Measurements from ENCODE around the gene PLEKHG5. TPM values are rescaled to one million over a fixed set of nuclear protein-coding genes. Genes with fewer than 3 reads are reported as not detected.

PLEKHG5 gene
- total RNA-seq, 1 experiment from 2014 or later: 0.86 TPM

DNA sequence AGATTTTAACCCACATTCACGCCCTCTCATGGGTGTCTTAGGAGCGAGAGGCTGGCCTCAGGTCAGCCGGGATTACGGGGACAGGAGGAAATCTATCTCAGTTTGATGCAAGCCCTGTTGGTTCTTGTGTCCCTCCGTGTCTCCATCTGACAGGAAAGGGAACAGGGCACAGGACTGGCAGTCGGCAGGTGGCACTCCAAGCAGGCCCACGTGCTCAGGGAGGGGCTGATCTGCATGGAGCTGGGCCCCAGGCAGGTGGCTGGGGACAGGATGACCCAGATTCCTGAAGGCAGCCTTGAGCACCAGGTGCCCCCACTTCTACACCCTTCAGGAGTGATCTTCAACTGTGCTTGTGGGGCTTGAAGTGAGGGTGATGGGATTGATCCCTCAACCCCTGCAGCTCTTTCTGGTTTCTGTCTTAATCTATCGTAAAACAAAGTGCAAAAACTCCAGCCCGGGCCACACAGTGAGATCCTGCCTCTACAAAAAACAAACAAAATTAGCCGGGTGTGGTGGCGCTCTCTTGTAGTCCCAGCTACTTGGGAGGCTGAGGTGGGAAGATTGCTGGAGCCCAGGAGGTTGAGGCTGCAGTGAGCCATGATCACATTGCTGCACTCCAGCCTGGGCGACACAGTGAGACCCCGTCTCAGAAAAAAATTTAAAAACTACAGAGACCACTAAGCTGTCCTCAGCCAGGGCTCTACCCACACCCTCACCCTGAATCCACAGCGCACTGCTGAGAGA, 8.3 kb downstream of the PLEKHG5 start:
- POLR2A ChIA-PET (ENCODE audit: low non-redundant PET): no interaction called here

DNA sequence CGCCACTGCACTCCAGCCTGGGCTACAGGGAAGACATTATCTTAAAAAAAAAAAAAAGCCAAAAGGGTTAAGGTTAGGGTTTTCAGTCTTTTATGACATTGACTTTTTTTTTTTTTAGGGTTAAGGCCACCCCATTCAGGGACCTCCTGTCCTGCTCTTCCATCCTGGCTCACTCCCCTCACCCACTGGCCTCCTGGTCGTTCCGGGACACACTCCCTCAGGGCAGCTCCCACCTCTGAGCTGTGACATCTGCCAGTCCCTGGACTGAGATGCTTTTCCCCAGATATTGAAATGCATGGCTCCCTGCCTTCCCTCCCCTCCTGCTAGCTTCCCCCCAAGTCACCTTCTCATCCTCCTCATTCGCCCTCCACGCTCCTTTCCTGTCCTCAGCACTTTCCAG, 9.6 kb downstream of the PLEKHG5 start:
- CTCF ChIA-PET: interaction anchor here (0.7 to 0.9 kb wide), 3 partner anchors 236 to 1062 kb away, joined by 3 to 6 read pairs (median 6); no protein-coding TSS in a partner anchor
- BruUV-seq (replicated peaks): no TSS peak
- TF ChIP-seq, protein P1, sequence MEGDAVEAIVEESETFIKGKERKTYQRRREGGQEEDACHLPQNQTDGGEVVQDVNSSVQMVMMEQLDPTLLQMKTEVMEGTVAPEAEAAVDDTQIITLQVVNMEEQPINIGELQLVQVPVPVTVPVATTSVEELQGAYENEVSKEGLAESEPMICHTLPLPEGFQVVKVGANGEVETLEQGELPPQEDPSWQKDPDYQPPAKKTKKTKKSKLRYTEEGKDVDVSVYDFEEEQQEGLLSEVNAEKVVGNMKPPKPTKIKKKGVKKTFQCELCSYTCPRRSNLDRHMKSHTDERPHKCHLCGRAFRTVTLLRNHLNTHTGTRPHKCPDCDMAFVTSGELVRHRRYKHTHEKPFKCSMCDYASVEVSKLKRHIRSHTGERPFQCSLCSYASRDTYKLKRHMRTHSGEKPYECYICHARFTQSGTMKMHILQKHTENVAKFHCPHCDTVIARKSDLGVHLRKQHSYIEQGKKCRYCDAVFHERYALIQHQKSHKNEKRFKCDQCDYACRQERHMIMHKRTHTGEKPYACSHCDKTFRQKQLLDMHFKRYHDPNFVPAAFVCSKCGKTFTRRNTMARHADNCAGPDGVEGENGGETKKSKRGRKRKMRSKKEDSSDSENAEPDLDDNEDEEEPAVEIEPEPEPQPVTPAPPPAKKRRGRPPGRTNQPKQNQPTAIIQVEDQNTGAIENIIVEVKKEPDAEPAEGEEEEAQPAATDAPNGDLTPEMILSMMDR (conservative IDR thresholded peaks at IDR 0.05; ENCODE audit: low read depth, low read length): no peak
- TF ChIP-seq EZH2 (IDR thresholded peaks at IDR 0.05; ENCODE audit: borderline replicate concordance, low read depth, low read length, poor library complexity, severe bottlenecking): no peak
- peaks cover 6% of the 10 kb centered on the region for H3K4me1 ChIP-seq (ENCODE audit: insufficient read depth, low read length, poor library complexity, severe bottlenecking)
- H3K9me3 ChIP-seq (ENCODE audit: low read depth, low read length, poor library complexity, severe bottlenecking): no peaks in the 10 kb centered on the region
- H3K27ac ChIP-seq (ENCODE audit: low read depth, low read length, poor library complexity, severe bottlenecking): no peak overlapping the region
- H3K27me3 ChIP-seq (replicated peaks; ENCODE audit: insufficient read depth, low read depth, low read length, poor library complexity): peaks cover 33% of the 10 kb centered on the region
- DNase-seq (ENCODE audit: low spot score): no peak
- intact Hi-C loops (cut with micrococcal nuclease; ENCODE audit: unreplicated experiment): no loop called here
- H3K4me3 ChIP-seq (ENCODE audit: low read depth, low read length, poor library complexity, severe bottlenecking): no peak overlapping the region
- no peaks in the 10 kb centered on the region for H3K36me3 ChIP-seq (ENCODE audit: insufficient read depth, low read length, poor library complexity, severe bottlenecking)
- POLR2A ChIA-PET (ENCODE audit: low non-redundant PET): no interaction called here

More for the DNA sequence above, 8.3 kb downstream of the PLEKHG5 start:
- no peak for TF ChIP-seq EZH2 (IDR thresholded peaks at IDR 0.05; ENCODE audit: borderline replicate concordance, low read depth, low read length, poor library complexity, severe bottlenecking)
- TF ChIP-seq, protein P1 (conservative IDR thresholded peaks at IDR 0.05; ENCODE audit: low read depth, low read length): no peak
- DNase-seq (ENCODE audit: low spot score): no peak
- Histone ChIP-seq H3K36me3 (ENCODE audit: insufficient read depth, low read length, poor library complexity, severe bottlenecking) (no peaks in the 10 kb centered on the region), H3K9me3 (ENCODE audit: low read depth, low read length, poor library complexity, severe bottlenecking) (no peaks in the 10 kb centered on the region), H3K27me3 (replicated peaks; ENCODE audit: insufficient read depth, low read depth, low read length, poor library complexity) (peaks cover 33% of the 10 kb centered on the region), H3K4me1 (ENCODE audit: insufficient read depth, low read length, poor library complexity, severe bottlenecking) (peaks cover 6% of the 10 kb centered on the region), H3K4me3 (ENCODE audit: low read depth, low read length, poor library complexity, severe bottlenecking) (no peak overlapping the region), H3K27ac (ENCODE audit: low read depth, low read length, poor library complexity, severe bottlenecking) (no peak overlapping the region)
- intact Hi-C loops (cut with micrococcal nuclease; ENCODE audit: unreplicated experiment): no loop called here
- BruUV-seq (replicated peaks): no TSS peak
- CTCF ChIA-PET: interaction anchor here (0.5 to 0.9 kb wide), 2 partner anchors 53 to 163 kb away, joined by 3 read pairs; no protein-coding TSS in a partner anchor

DNA sequence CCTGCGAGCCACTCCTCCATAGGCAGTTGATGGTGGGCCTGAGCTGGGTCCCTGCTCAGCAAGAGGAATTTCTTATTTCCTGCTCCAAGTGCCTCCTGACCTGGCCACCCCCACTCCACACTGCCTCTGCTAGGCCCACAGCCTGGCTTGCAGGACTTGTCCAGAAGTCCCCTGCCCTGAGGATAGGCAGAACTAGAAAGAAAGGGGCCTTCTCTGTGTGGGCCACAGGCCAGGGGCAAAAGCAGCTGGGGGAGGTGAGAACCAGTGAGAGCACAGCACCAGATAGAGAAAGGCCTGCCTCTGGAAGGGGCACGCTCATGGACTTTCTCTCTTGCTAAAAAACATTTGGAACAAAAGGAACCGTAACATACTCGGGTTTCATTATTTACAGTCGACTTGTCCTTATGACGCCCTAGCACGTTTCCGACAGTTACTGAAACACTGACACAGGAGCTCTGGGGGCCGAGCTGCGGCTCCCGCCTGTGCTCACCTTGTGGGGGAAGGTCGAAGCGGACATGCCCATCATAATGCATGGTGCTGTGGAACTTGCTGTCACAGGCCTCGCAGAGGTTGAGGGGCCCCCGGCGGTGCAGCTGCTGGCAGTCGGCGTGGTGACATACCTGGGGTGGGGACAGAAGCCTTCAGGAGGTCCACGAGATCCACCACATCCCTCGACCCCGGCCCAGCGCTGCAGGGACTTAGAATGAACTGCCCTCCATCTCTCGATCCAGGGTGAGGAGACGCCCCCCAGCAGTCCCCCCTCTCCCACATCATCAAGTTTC, 14.2 kb downstream of the PLEKHG5 start:
- no TSS peak for BruUV-seq (replicated peaks)
- H3K27ac ChIP-seq (ENCODE audit: low read depth, low read length, poor library complexity, severe bottlenecking): no peak overlapping the region
- DNase-seq (ENCODE audit: low spot score): no peak

More for the DNA sequence above, 14.2 kb downstream of the PLEKHG5 start:
- intact Hi-C loops (cut with micrococcal nuclease; ENCODE audit: unreplicated experiment): no loop called here
- ChIA-PET POLR2A (ENCODE audit: low non-redundant PET) (no interaction called here), CTCF (no interaction called here)
- Histone ChIP-seq H3K27me3 (replicated peaks; ENCODE audit: insufficient read depth, low read depth, low read length, poor library complexity) (peaks cover 3% of the 10 kb centered on the region), H3K4me1 (ENCODE audit: insufficient read depth, low read length, poor library complexity, severe bottlenecking) (no peaks in the 10 kb centered on the region), H3K36me3 (ENCODE audit: insufficient read depth, low read length, poor library complexity, severe bottlenecking) (no peaks in the 10 kb centered on the region), H3K4me3 (ENCODE audit: low read depth, low read length, poor library complexity, severe bottlenecking) (no peak overlapping the region), H3K9me3 (ENCODE audit: low read depth, low read length, poor library complexity, severe bottlenecking) (no peaks in the 10 kb centered on the region)
- TF ChIP-seq EZH2 (IDR thresholded peaks at IDR 0.05; ENCODE audit: borderline replicate concordance, low read depth, low read length, poor library complexity, severe bottlenecking): no peak
- TF ChIP-seq, protein P1 (conservative IDR thresholded peaks at IDR 0.05; ENCODE audit: low read depth, low read length): no peak
